Measurements from ENCODE around the gene THRSP. TPM values are rescaled to one million over a fixed set of nuclear protein-coding genes. Genes with fewer than 3 reads are reported as not detected.

THRSP gene
- total RNA-seq, 1 donor from 2014 or later = not detected

DNA sequence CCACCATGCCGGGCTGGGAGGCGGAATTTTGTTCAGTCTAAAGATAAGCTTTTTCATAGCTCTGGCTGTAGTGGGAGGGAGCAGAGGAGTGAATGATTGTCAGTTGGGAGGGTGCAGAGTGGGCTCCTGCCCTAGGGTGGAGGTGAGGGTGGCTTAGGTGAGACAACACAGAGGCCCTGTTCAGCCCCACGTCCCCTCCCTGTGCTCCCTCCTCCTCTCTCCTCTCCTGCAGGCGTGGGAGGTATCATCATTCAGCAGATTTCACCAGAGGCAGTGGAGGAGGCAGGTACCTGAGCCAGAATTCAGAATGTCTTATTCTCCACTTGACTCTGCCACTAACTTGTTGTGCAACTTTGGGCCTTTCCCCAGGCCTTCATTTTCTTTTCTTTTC is 1.7 kb upstream of the THRSP start:
- Mint-ChIP-seq H3K27me3 (no peaks in the 10 kb centered on the region), H3K36me3 (no peaks in the 10 kb centered on the region), H3K4me3 (no peak overlapping the region), H3K27ac (peak overlapping the region; percentile 13), H3K9me3 (no peaks in the 10 kb centered on the region), H3K4me1 (ENCODE audit: unreplicated experiment) (no peaks in the 10 kb centered on the region)
- TF ChIP-seq, protein P1, sequence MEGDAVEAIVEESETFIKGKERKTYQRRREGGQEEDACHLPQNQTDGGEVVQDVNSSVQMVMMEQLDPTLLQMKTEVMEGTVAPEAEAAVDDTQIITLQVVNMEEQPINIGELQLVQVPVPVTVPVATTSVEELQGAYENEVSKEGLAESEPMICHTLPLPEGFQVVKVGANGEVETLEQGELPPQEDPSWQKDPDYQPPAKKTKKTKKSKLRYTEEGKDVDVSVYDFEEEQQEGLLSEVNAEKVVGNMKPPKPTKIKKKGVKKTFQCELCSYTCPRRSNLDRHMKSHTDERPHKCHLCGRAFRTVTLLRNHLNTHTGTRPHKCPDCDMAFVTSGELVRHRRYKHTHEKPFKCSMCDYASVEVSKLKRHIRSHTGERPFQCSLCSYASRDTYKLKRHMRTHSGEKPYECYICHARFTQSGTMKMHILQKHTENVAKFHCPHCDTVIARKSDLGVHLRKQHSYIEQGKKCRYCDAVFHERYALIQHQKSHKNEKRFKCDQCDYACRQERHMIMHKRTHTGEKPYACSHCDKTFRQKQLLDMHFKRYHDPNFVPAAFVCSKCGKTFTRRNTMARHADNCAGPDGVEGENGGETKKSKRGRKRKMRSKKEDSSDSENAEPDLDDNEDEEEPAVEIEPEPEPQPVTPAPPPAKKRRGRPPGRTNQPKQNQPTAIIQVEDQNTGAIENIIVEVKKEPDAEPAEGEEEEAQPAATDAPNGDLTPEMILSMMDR (conservative IDR thresholded peaks at IDR 0.05) = no peak
- DNase-seq (ENCODE audit: extremely low spot score, unreplicated experiment) = no peak

DNA sequence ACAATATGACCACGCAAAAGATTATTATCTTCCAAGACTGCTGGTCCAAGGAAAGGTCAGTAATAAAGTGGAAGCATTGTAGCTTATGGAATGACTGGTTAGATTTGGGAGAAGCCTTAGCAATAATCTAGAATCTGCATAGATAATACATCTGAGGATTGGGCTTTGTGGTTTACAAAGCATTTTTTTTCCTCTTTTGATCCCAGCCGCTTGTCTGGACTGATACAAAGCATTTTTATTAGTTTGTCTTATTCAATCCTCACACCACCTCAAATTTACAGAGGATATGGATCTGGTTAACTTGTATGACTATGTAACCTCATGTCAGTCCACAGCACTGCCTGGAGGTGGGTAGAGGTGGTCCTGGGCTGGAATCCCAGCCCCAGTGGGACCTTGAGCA is 990 bp upstream of the THRSP start:
- Mint-ChIP-seq H3K27ac (no peak overlapping the region), H3K9me3 (no peaks in the 10 kb centered on the region), H3K36me3 (peaks cover 5% of the 10 kb centered on the region), H3K27me3 (no peaks in the 10 kb centered on the region), H3K4me3 (no peak overlapping the region), H3K4me1 (ENCODE audit: unreplicated experiment) (no peaks in the 10 kb centered on the region)
- TF ChIP-seq, protein P1 (conservative IDR thresholded peaks at IDR 0.05) = no peak
- DNase-seq (ENCODE audit: extremely low spot score, unreplicated experiment) = no peak

DNA sequence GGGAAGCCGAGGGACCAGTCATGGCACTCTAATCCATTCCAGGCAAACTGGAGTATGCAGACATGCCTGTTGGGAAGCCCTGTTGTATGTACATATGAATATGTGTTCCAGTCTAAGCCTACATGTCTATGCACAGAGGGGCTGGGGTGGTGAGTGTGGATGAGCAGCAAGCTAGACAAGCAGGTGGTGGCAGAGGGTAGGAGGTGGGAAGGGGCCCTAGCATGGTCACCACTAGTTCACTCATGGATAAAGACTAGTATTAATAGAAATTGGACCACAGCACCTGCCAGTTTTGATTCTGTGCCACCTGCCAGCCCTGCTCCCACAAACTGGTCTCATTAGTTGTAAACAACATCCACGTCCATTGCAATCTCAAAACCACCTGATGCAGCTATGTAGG is 1.5 kb downstream of the THRSP start:
- H3K4me3 Mint-ChIP-seq = no peak overlapping the region
- no peak overlapping the region for H3K27ac Mint-ChIP-seq
- TF ChIP-seq, protein P1 (conservative IDR thresholded peaks at IDR 0.05) = no peak
- no peak for DNase-seq (ENCODE audit: extremely low spot score, unreplicated experiment)
- no peaks in the 10 kb centered on the region for H3K9me3 Mint-ChIP-seq
- H3K4me1 Mint-ChIP-seq (ENCODE audit: unreplicated experiment) = no peaks in the 10 kb centered on the region
- no peaks in the 10 kb centered on the region for H3K27me3 Mint-ChIP-seq
- H3K36me3 Mint-ChIP-seq = peaks cover 21% of the 10 kb centered on the region

DNA sequence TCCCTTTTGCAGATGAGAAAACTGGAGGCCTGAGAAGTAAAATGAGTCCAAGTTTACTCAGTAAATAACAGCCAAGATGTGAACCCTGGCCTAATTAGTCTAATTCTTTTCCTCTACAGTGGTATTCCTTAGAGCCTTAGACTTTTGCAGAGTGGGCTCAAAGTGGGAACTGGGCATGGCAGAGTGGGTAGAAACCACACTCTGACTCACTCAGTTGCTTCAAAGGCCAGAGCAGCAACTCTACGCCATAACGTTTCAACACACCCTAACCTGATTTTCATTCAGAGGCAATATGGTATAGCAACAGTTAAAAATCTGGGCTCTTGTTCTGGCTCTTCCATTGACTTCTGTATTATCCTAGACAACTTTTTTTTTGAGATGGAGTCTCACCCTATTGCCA is 2.8 kb downstream of the THRSP start:
- TF ChIP-seq, protein P1 (conservative IDR thresholded peaks at IDR 0.05) = no peak
- Mint-ChIP-seq H3K9me3 (no peaks in the 10 kb centered on the region), H3K27me3 (no peaks in the 10 kb centered on the region), H3K36me3 (peaks cover 23% of the 10 kb centered on the region), H3K27ac (no peak overlapping the region), H3K4me1 (ENCODE audit: unreplicated experiment) (no peaks in the 10 kb centered on the region), H3K4me3 (no peak overlapping the region)
- no peak for DNase-seq (ENCODE audit: extremely low spot score, unreplicated experiment)

DNA sequence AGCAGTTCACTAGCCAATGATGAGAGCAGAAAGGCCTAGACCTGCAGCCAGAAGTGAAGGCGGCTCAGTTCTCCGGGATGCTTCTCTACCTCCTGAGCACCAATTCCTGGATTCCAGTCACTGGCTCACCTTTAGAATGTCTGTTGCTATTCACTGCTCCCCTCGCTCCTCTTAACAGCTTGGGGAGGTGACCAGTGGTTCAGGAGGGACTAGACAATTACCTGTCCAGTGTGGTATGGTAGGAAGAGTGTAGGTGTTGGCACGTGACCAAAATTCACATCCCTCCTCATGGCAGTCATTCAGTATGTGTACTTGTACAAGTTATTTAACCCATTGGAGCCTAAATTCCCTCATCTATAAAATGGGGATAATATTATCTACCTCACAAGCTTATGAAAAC is 4.0 kb downstream of the THRSP start:
- Mint-ChIP-seq H3K9me3 (no peaks in the 10 kb centered on the region), H3K27ac (no peak overlapping the region), H3K36me3 (peaks cover 32% of the 10 kb centered on the region), H3K4me1 (ENCODE audit: unreplicated experiment) (no peaks in the 10 kb centered on the region), H3K4me3 (no peak overlapping the region), H3K27me3 (no peaks in the 10 kb centered on the region)
- TF ChIP-seq, protein P1 (conservative IDR thresholded peaks at IDR 0.05) = no peak
- no peak for DNase-seq (ENCODE audit: extremely low spot score, unreplicated experiment)

DNA sequence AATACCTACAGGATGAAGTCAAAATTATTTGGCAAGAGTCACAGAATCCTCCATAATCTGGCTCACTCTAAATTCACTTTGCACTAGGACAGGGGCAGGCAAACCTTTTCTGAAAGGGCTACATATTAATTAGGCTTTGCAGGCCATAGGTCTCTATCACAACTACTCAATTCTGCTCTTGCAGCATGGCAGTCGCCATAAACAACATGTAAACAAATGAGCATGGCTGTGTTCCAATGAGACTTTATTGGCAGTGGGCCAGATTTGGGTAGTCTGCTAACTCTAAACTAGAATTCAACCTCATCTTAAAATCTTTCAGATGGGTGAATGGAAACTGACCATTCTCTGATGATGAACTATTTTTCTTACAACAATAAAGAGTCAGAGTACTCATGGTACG is 5.8 kb downstream of the THRSP start:
- TF ChIP-seq, protein P1 (conservative IDR thresholded peaks at IDR 0.05) = no peak
- Mint-ChIP-seq H3K4me3 (no peak overlapping the region), H3K4me1 (ENCODE audit: unreplicated experiment) (peaks cover under 1% of the 10 kb centered on the region), H3K27ac (no peak overlapping the region), H3K9me3 (no peaks in the 10 kb centered on the region), H3K27me3 (no peaks in the 10 kb centered on the region), H3K36me3 (peaks cover 33% of the 10 kb centered on the region)
- no peak for DNase-seq (ENCODE audit: extremely low spot score, unreplicated experiment)

Measured in type B pancreatic cell (in vitro differentiated cells).